ENCODE measurements around the gene CDC5L. TPM values are rescaled to one million over a fixed set of nuclear protein-coding genes. Genes with fewer than 3 reads are reported as not detected.

CDC5L gene
- total RNA-seq, 1 donor from 2014 or later = 20.0 TPM

DNA sequence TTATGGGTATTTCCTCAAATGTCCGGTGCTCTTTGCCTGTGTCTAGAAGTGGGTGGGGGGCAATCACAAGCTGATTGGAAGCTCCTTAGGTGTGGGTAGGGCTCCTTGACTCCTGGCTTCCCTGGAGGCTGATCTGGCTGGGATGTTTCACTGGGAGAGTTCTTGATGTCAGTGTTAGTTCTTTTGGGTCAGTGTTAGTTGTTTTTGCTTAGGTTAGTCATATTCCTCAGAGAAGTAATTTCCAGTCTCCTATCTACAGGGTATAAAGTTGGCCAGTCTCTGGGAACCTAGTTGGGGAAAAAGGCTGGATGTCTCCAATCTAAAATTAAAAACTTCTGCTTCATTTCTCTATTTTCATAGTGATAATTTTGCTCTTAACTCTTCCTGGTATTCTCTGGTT lies 23.6 kb downstream of the CDC5L start:
- H3K9me3 ChIP-seq (replicated peaks) = no peaks in the 10 kb centered on the region
- H3K36me3 ChIP-seq = peaks cover 84% of the 10 kb centered on the region
- no peak overlapping the region for H3K4me3 ChIP-seq
- H3K27ac ChIP-seq (replicated peaks) = no peak overlapping the region
- no peaks in the 10 kb centered on the region for H3K27me3 ChIP-seq (ENCODE audit: low read depth)
- intact Hi-C loops (cut with micrococcal nuclease) = no loop called here
- TF ChIP-seq, protein P1, sequence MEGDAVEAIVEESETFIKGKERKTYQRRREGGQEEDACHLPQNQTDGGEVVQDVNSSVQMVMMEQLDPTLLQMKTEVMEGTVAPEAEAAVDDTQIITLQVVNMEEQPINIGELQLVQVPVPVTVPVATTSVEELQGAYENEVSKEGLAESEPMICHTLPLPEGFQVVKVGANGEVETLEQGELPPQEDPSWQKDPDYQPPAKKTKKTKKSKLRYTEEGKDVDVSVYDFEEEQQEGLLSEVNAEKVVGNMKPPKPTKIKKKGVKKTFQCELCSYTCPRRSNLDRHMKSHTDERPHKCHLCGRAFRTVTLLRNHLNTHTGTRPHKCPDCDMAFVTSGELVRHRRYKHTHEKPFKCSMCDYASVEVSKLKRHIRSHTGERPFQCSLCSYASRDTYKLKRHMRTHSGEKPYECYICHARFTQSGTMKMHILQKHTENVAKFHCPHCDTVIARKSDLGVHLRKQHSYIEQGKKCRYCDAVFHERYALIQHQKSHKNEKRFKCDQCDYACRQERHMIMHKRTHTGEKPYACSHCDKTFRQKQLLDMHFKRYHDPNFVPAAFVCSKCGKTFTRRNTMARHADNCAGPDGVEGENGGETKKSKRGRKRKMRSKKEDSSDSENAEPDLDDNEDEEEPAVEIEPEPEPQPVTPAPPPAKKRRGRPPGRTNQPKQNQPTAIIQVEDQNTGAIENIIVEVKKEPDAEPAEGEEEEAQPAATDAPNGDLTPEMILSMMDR (IDR thresholded peaks at IDR 0.05; ENCODE audit: borderline replicate concordance) = no peak
- peaks cover 13% of the 10 kb centered on the region for H3K4me1 ChIP-seq
- DNase-seq = no peak

GRCh38 chr6:44415449-44415848 lies 27.9 kb downstream of the CDC5L start:
- Histone ChIP-seq H3K27me3 (ENCODE audit: low read depth) (no peaks in the 10 kb centered on the region), H3K4me3 (no peak overlapping the region), H3K9me3 (replicated peaks) (no peaks in the 10 kb centered on the region), H3K27ac (replicated peaks) (no peak overlapping the region), H3K4me1 (peaks cover 16% of the 10 kb centered on the region), H3K36me3 (peaks cover 71% of the 10 kb centered on the region)
- intact Hi-C loops (cut with micrococcal nuclease) = no loop called here
- TF ChIP-seq, protein P1 (IDR thresholded peaks at IDR 0.05; ENCODE audit: borderline replicate concordance) = no peak
- DNase-seq = no peak

GRCh38 chr6:44415873-44416502 lies 28.5 kb downstream of the CDC5L start:
- intact Hi-C loops (cut with micrococcal nuclease) = no loop called here
- DNase-seq = no peak
- no peaks in the 10 kb centered on the region for H3K9me3 ChIP-seq (replicated peaks)
- peaks cover 16% of the 10 kb centered on the region for H3K4me1 ChIP-seq
- no peaks in the 10 kb centered on the region for H3K27me3 ChIP-seq (ENCODE audit: low read depth)
- no peak overlapping the region for H3K4me3 ChIP-seq
- H3K27ac ChIP-seq (replicated peaks) = no peak overlapping the region
- H3K36me3 ChIP-seq = peaks cover 71% of the 10 kb centered on the region
- TF ChIP-seq, protein P1 (IDR thresholded peaks at IDR 0.05; ENCODE audit: borderline replicate concordance) = no peak

- Histone ChIP-seq H3K4me1 (no peaks in the 10 kb centered on the region), H3K9me3 (replicated peaks) (no peaks in the 10 kb centered on the region), H3K27me3 (ENCODE audit: low read depth) (no peaks in the 10 kb centered on the region), H3K36me3 (peaks cover 89% of the 10 kb centered on the region), H3K27ac (replicated peaks) (no peak overlapping the region), H3K4me3 (no peak overlapping the region)
- DNase-seq = no peak
- TF ChIP-seq, protein P1 (IDR thresholded peaks at IDR 0.05; ENCODE audit: borderline replicate concordance) = no peak
- intact Hi-C loops (cut with micrococcal nuclease) = no loop called here
Observed at GRCh38 chr6:44422531-44422930, 35.0 kb downstream of the CDC5L start.

DNA sequence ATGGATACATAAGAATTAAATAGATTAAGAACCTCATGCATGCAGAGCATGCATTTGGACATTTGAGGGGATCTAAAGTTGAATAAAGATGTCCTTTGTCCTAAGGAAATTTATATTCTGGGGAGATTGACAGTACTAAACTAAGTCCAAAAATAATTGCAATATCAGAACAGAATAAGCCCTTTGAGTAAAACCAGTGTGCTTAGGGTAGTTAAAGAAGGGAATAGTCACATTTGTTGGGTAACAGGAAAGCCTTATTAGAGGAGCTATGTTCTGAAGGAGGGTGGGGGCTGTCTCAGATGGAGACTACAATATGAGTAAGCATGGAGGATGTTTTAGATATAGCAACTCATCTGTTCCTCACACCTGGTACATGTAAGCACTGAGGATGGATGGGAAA lies 35.8 kb downstream of the CDC5L start:
- Histone ChIP-seq H3K9me3 (replicated peaks) (no peaks in the 10 kb centered on the region), H3K4me3 (no peak overlapping the region), H3K36me3 (peaks cover 89% of the 10 kb centered on the region), H3K27ac (replicated peaks) (no peak overlapping the region), H3K4me1 (no peaks in the 10 kb centered on the region), H3K27me3 (ENCODE audit: low read depth) (no peaks in the 10 kb centered on the region)
- intact Hi-C loops (cut with micrococcal nuclease) = no loop called here
- TF ChIP-seq, protein P1 (IDR thresholded peaks at IDR 0.05; ENCODE audit: borderline replicate concordance) = no peak
- no peak for DNase-seq

All from left ventricle myocardium inferior (tissue), 1 donor.